HFFc6 (cell line): ENCODE results near the gene ALDH1A1. TPM values are rescaled to one million over a fixed set of nuclear protein-coding genes. Genes with fewer than 3 reads are reported as not detected.

ENCODE experiments used
- DNase-seq: peaks from one replicate; pipeline ENCODE4 v3.0.0-alpha.2; 2018
- H3K27ac Mint-ChIP-seq: 2 replicates; pipeline ENCODE4 v1.8.0; 2020; ENCODE audit warnings: mild to moderate bottlenecking, mixed read lengths
- H3K27me3 Mint-ChIP-seq: 2 replicates; pipeline ENCODE4 v1.8.0; 2021; ENCODE audit warnings: mild to moderate bottlenecking, moderate library complexity, mixed read lengths; ENCODE audit not compliant: insufficient read depth
- H3K36me3 Mint-ChIP-seq: 2 replicates; pipeline ENCODE4 v1.8.0; 2021; ENCODE audit warnings: low read depth, mixed read lengths
- H3K4me1 Mint-ChIP-seq: 2 replicates; pipeline ENCODE4 v1.8.0; 2020; ENCODE audit warnings: low read depth, mixed read lengths
- H3K4me3 Mint-ChIP-seq: 2 replicates; pipeline ENCODE4 v1.8.0; 2020; ENCODE audit warnings: mild to moderate bottlenecking, moderate library complexity, mixed read lengths
- H3K9me3 Mint-ChIP-seq: 2 replicates; pipeline ENCODE4 v1.8.0; 2020; ENCODE audit warnings: mild to moderate bottlenecking, mixed read lengths
- total RNA-seq, 6 experiments: library from RNA; stranded (reverse); fragmentation: NEBNext Ultra II Directional; extraction: Animal tissue kit (Norgen Biotek cat#: 25700); gene quantifications; 2 replicates in 1 of 6; 3 replicates in 5 of 6; pipeline ENCODE4 v1.2.3, GENCODE V29; 2021
- TF ChIP-seq, protein P1 (sequence below): fragments of 200-600 bp; sonication (generic); IDR thresholded peaks from 2 replicates; pipeline ENCODE4 v1.5.0; 2021; ENCODE audit warnings: antibody characterized with exemption, mild to moderate bottlenecking

The ALDH1A1 gene
- total RNA-seq, 6 experiments from 2014 or later = 166 to 720 (median 656) TPM

DNA sequence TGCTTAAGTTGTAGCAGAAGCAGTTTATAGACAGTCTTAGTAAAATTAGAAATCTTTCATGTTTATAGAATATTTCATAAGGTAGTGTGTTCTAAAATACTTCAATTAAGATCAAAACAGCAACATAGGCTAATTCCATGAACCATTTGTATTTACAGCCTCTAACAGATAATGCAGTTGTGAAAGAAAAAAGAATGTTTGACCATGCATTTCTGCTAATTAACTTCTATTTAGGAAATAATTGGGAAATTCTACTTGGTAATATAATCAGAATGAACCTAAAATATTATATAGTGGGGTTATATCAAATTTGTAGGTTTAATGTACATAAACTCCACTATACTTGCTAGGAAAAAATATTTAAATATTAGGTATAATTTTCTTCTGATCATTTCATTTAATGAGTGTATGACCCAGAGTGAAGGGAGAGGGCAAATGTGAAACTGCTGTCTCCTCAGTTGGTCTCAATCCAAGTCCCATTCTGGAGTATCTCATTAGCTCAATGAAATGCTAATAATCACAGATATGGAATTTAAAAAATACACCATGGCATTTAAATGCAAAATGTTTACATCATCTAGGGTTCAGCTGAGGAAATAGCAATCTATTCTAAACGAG is 34.9 kb downstream of the ALDH1A1 start:
- Mint-ChIP-seq H3K27ac (no peak overlapping the region), H3K27me3 (peaks cover 2% of the 10 kb centered on the region; the same call in 1 of the 2 replicates), H3K9me3 (no peaks in the 10 kb centered on the region), H3K4me3 (no peak overlapping the region), H3K4me1 (peaks cover 56% of the 10 kb centered on the region), H3K36me3 (peaks cover 38% of the 10 kb centered on the region)
- DNase-seq = no peak
- TF ChIP-seq, protein P1, sequence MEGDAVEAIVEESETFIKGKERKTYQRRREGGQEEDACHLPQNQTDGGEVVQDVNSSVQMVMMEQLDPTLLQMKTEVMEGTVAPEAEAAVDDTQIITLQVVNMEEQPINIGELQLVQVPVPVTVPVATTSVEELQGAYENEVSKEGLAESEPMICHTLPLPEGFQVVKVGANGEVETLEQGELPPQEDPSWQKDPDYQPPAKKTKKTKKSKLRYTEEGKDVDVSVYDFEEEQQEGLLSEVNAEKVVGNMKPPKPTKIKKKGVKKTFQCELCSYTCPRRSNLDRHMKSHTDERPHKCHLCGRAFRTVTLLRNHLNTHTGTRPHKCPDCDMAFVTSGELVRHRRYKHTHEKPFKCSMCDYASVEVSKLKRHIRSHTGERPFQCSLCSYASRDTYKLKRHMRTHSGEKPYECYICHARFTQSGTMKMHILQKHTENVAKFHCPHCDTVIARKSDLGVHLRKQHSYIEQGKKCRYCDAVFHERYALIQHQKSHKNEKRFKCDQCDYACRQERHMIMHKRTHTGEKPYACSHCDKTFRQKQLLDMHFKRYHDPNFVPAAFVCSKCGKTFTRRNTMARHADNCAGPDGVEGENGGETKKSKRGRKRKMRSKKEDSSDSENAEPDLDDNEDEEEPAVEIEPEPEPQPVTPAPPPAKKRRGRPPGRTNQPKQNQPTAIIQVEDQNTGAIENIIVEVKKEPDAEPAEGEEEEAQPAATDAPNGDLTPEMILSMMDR = no peak

DNA sequence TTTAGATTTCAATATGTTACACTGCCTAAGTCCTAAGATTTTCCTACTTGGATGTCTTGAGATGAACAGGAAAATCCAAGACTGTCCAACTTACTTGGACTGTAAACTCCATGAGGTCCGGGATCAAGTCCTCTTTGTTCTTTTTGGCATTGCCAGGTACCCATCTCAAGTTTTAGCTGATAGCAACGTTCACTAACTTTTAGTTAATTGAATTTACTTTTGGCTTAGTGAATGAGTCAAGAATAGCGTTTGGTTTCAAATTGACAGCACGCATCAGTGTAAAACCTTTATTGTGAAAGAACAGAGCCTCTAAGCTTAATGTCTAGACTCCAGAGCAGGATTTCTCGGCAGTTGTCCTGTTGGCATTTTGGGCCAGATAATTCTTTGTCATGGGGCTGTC is 37.2 kb downstream of the ALDH1A1 start:
- Mint-ChIP-seq H3K4me1 (peaks cover 35% of the 10 kb centered on the region), H3K4me3 (no peak overlapping the region), H3K27me3 (peaks cover 4% of the 10 kb centered on the region; the same call in 1 of the 2 replicates), H3K9me3 (no peaks in the 10 kb centered on the region), H3K27ac (no peak overlapping the region), H3K36me3 (peaks cover 27% of the 10 kb centered on the region; the same call in 1 of the 2 replicates)
- TF ChIP-seq, protein P1 = no peak
- no peak for DNase-seq

DNA sequence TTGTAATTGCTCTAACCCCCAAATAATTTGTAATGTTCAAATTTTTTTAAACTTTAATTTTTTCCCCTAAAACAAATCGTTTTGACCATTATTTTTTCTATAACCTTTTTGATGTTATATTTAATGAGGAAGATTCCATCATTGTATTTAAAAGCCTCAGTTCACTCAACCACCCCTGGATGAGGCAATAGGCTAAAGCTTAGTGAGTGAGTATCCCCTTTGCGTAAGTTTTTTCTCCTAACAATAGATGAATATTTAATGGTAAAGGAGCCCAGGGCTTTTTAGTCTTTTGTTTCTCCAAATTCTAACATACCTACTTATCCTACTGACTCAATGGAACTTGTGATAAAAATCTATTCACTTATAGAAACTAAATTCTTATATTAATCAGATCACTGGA is 38.1 kb downstream of the ALDH1A1 start:
- H3K27ac Mint-ChIP-seq = no peak overlapping the region
- peaks cover 33% of the 10 kb centered on the region for H3K4me1 Mint-ChIP-seq
- no peaks in the 10 kb centered on the region for H3K9me3 Mint-ChIP-seq
- peaks cover 27% of the 10 kb centered on the region; the same call in 1 of the 2 replicates for H3K36me3 Mint-ChIP-seq
- TF ChIP-seq, protein P1 = no peak
- no peak for DNase-seq
- no peak overlapping the region for H3K4me3 Mint-ChIP-seq
- peaks cover 4% of the 10 kb centered on the region; the same call in 1 of the 2 replicates for H3K27me3 Mint-ChIP-seq

DNA sequence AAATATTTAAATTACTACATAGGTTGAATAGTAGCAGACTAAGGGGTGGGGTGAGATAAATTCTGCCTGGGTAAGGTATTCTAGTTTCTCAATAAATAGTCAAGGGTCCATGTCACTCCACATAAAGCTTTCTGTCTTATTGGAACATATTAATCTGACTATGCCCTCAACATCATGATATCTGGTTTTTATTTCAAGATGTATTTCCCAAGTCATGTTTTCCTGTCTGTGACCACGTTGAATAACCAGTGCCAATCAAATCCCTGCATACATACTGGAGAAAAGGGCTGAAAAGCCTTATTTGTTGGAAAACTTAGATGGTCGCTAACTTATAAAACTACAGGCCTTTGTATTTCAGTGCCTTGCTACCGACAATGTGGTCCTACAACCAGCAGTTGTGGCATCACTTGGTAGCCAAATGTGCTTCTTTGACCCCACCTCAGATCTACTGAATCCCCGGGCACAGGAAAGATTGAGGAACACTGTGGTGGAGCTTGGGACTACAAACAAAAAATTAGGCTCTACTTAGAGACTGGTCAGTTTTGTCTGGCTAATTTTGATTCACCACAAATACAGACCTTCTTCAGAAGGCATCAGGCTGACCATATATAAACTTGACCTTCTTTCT is 39.4 kb downstream of the ALDH1A1 start:
- no peak for DNase-seq
- Mint-ChIP-seq H3K4me1 (peaks cover 22% of the 10 kb centered on the region), H3K27me3 (peaks cover 4% of the 10 kb centered on the region), H3K9me3 (no peaks in the 10 kb centered on the region), H3K36me3 (peaks cover 20% of the 10 kb centered on the region; the same call in 1 of the 2 replicates), H3K4me3 (no peak overlapping the region), H3K27ac (no peak overlapping the region)
- TF ChIP-seq, protein P1 = no peak

DNA sequence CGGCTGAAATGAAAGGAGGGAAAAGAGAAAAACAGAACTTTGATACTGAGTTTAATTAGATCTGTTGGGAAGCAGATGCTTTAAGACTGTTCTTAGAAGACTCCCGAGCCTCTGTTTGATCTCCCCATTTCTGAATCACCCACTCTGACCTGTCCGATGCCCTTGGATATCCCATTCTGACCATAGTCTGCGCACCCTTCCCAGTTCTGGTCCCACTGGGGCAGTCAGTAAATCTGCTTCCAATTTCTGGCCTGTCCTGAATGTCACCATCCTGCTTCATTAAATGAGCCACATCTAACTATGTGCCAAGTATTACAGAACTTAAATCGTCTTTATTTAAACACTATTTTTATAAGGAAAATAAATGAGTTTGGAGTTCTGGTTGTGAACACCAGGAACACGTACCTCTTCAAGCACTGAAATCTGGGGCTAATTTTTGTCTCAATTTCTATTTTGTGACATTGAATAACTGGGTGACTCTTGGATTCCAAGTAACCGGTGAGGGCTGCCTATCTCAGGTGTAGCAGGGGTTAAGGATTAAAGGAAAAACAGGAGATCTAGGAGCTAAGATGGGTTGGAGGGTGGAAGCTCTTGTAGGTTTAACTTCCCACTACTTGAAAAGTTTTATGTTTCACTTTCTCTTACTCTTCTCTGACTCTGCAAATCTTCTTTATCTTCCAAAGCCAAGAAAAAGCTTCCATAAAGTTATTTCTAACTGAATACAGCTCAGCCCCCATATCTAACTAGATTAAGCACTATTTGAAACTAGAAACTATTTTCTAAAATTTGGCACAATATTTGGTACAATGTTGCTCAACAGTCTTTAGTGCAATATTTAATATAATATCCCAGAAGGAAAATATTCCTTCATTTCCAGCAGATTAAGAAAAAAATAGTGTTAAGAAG is 40.1 kb downstream of the ALDH1A1 start:
- peak overlapping the region; percentile 9; the same call in 1 of the 2 replicates for H3K27ac Mint-ChIP-seq

More for the DNA sequence above, 40.1 kb downstream of the ALDH1A1 start:
- H3K27me3 Mint-ChIP-seq = peaks cover 4% of the 10 kb centered on the region
- TF ChIP-seq, protein P1 = no peak
- H3K36me3 Mint-ChIP-seq = peaks cover 20% of the 10 kb centered on the region; the same call in 1 of the 2 replicates
- DNase-seq = no peak
- no peaks in the 10 kb centered on the region for H3K9me3 Mint-ChIP-seq
- H3K4me3 Mint-ChIP-seq = no peak overlapping the region
- peaks cover 17% of the 10 kb centered on the region for H3K4me1 Mint-ChIP-seq
